ENCODE results near the gene TRDN. TPM values are rescaled to one million over a fixed set of nuclear protein-coding genes. Genes with fewer than 3 reads are reported as not detected.

Gene TRDN
- total RNA-seq, 2 donors from 2014 or later = 0.14 TPM; not detected in 1

DNA sequence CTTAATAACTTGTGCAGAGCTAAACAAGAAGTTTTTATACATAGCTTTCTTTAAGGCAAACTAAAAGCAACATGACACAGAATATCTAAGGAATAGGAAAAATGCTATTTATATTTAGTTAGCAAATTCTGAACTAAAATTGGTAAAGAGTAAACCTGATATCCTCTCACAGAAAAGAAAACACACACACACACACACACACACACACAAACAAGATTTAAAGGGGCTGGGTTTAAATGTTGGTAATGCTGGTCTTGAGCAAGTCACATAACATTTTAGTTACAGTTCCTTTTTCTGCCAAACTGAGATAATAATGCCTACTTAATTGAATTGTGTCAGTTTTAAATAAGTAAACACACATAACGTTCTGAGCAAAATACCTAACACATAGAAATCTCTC, 1.6 kb downstream of the TRDN start:
- Histone ChIP-seq H3K36me3 (no peaks in the 10 kb centered on the region), H3K4me1 (ENCODE audit: control insufficient read depth in 1 of 2, low read depth in 2 of 2) (no peaks in the 10 kb centered on the region), H3K9me3 (no peaks in the 10 kb centered on the region), H3K27me3 (replicated peaks; ENCODE audit: insufficient read depth) (no peaks in the 10 kb centered on the region), H3K27ac (no peak overlapping the region), H3K4me3 (no peak overlapping the region)
- TF ChIP-seq, protein P1, sequence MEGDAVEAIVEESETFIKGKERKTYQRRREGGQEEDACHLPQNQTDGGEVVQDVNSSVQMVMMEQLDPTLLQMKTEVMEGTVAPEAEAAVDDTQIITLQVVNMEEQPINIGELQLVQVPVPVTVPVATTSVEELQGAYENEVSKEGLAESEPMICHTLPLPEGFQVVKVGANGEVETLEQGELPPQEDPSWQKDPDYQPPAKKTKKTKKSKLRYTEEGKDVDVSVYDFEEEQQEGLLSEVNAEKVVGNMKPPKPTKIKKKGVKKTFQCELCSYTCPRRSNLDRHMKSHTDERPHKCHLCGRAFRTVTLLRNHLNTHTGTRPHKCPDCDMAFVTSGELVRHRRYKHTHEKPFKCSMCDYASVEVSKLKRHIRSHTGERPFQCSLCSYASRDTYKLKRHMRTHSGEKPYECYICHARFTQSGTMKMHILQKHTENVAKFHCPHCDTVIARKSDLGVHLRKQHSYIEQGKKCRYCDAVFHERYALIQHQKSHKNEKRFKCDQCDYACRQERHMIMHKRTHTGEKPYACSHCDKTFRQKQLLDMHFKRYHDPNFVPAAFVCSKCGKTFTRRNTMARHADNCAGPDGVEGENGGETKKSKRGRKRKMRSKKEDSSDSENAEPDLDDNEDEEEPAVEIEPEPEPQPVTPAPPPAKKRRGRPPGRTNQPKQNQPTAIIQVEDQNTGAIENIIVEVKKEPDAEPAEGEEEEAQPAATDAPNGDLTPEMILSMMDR (IDR thresholded peaks at IDR 0.05) = no peak
- DNase-seq (ENCODE audit: low spot score) (no peak), ATAC-seq (ENCODE audit: insufficient number of reproducible peaks, low FRiP score, low read depth) (no peak)

DNA sequence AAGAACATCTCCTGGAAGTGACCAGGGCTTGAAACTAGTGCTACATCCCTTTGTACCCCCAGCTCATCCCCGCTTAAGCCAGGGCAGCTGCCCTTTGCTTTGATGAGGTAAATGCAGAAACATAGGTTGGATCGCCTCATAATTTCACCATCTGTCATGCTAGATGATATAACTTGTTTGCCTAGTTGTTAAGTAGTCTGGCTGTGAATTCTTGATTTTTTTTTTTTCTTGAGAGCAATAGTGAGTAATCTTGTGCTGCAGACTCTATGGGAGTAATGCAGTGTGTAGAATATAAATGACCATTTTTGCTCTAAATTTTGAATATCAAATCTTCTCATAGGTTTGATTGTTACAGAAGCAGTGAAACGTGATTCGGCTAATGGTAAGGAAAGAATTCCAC, 4.1 kb downstream of the TRDN start:
- Histone ChIP-seq H3K9me3 (no peaks in the 10 kb centered on the region), H3K4me1 (ENCODE audit: control insufficient read depth in 1 of 2, low read depth in 2 of 2) (no peaks in the 10 kb centered on the region), H3K27ac (no peak overlapping the region), H3K4me3 (no peak overlapping the region), H3K27me3 (replicated peaks; ENCODE audit: insufficient read depth) (no peaks in the 10 kb centered on the region), H3K36me3 (no peaks in the 10 kb centered on the region)
- TF ChIP-seq, protein P1 (IDR thresholded peaks at IDR 0.05) = no peak
- ATAC-seq (ENCODE audit: insufficient number of reproducible peaks, low FRiP score, low read depth) (no peak), DNase-seq (ENCODE audit: low spot score) (no peak)

DNA sequence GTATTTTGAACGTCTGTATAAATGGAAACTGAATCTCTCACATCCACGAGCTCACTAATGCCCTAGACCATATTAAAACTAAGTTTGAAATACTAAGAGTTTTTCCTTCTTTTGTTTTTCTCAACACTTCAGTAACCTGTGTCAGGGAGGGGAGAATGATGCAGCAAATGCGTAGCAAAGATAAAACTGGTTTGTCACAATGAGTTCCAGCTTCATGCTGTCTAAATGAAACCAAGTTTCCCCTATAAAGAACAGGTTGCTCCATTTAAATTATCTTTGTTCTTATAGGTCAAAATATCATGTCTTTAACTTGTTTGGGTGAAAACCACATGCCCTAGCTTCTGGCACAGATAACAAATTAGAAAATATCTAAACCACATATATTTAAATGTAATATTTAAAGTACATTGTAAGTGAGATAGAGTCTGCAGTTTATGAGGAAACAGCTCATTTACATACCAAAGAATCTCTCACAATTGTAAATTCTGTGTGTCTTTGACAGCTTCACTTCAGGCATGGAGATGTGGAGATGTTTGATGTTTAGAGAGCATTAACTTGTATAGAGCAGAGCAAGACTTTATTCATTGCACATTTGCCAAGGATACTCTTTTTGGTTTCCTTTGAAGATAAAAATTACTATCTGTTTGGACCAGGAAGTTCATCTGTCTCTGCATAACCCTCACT, 7.3 kb downstream of the TRDN start:
- TF ChIP-seq, protein P1 (IDR thresholded peaks at IDR 0.05) = no peak
- DNase-seq (ENCODE audit: low spot score) (no peak), ATAC-seq (ENCODE audit: insufficient number of reproducible peaks, low FRiP score, low read depth) (no peak)
- Histone ChIP-seq H3K36me3 (no peaks in the 10 kb centered on the region), H3K27me3 (replicated peaks; ENCODE audit: insufficient read depth) (no peaks in the 10 kb centered on the region), H3K27ac (no peak overlapping the region), H3K4me1 (ENCODE audit: control insufficient read depth in 1 of 2, low read depth in 2 of 2) (no peaks in the 10 kb centered on the region), H3K9me3 (no peaks in the 10 kb centered on the region), H3K4me3 (no peak overlapping the region)

DNA sequence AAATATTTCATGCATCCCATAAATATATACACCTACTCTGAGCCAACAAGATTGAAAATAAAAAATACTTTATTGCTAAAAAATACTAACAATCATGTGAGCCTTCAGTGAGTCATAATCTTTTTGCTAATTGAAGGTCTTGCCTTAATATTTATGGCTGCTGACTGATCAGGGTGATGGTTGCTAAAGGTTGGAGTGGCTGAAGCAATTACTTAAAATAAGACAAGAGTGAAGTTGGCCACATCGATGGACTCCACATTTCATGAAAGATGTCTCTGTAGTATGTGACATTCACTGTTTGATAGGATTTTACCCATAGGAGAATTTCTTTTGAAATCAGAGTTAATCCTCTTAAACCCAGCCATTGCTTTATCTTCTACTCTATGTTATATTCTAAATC, 11.1 kb downstream of the TRDN start:
- DNase-seq (ENCODE audit: low spot score) = no peak
- Histone ChIP-seq H3K4me1 (ENCODE audit: control insufficient read depth in 1 of 2, low read depth in 2 of 2) (no peaks in the 10 kb centered on the region), H3K27ac (no peak overlapping the region), H3K4me3 (no peak overlapping the region), H3K9me3 (no peaks in the 10 kb centered on the region), H3K27me3 (replicated peaks; ENCODE audit: insufficient read depth) (no peaks in the 10 kb centered on the region), H3K36me3 (no peaks in the 10 kb centered on the region)
- TF ChIP-seq, protein P1 (IDR thresholded peaks at IDR 0.05) = no peak
- no peak for ATAC-seq (ENCODE audit: insufficient number of reproducible peaks, low FRiP score, low read depth)

DNA sequence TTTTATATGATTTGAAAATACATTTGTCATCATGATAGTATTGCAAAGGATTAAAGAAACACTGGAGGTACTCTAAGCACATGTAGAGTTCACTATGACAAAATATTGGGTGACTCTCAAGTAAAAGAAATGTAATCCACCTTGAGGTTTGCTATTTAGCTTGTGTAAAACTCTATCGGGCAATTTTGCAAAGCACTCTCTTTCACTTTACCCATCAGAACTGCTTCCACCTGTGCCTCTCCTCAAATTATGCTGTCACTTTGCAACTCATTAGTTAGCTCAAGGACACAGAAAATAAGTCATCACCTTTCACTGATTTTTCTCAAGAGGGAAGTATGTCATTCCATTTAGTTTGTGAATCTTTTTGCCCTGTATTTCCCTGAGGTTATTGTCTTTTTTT, 14.0 kb downstream of the TRDN start:
- H3K4me1 ChIP-seq (ENCODE audit: control insufficient read depth in 1 of 2, low read depth in 2 of 2) = no peaks in the 10 kb centered on the region
- no peaks in the 10 kb centered on the region for H3K27me3 ChIP-seq (replicated peaks; ENCODE audit: insufficient read depth)
- no peak for DNase-seq (ENCODE audit: low spot score)
- ATAC-seq (ENCODE audit: insufficient number of reproducible peaks, low FRiP score, low read depth) = no peak
- no peak overlapping the region for H3K4me3 ChIP-seq
- no peaks in the 10 kb centered on the region for H3K36me3 ChIP-seq
- H3K9me3 ChIP-seq = no peaks in the 10 kb centered on the region
- no peak overlapping the region for H3K27ac ChIP-seq
- TF ChIP-seq, protein P1 (IDR thresholded peaks at IDR 0.05) = no peak
